Tibial artery (tissue), 4 donors: ENCODE results near the gene ST3GAL6.
A peak's percentile ranks its signal among the peaks of the same experiment; 100 is the strongest.

Experiments used
- DNase-seq, 2 donors: peaks; one replicate each; pipeline ENCODE4 v3.0.0-alpha.2; 2019
- H3K27ac ChIP-seq, 2 donors: fragments of 200-600 bp; sonication (generic) in 1 of 2; 1 replicate in 1 of 2; 2 replicates in 1 of 2; pipeline ENCODE4 v1.5.1; 2018 to 2019; ENCODE audit warnings: mild to moderate bottlenecking in 1 of 2
- H3K27me3 ChIP-seq, 2 donors: fragments of 200-600 bp; sonication (generic) in 1 of 2; one replicate each; pipeline versions ENCODE4 v1.5.1 to v1.6.0; 2016 to 2019
- H3K36me3 ChIP-seq, 3 donors: fragments of 200-600 bp; sonication (generic) in 2 of 3; one replicate each; pipeline ENCODE4 v1.5.1; 2016 to 2019; ENCODE audit warnings: mild to moderate bottlenecking in 2 of 3
- H3K4me1 ChIP-seq, 4 donors: fragments of 200-600 bp; sonication (generic) in 2 of 4; 1 replicate in 3 of 4; 2 replicates in 1 of 4; pipeline ENCODE4 v1.5.1; 2016 to 2019
- H3K4me3 ChIP-seq, 2 donors: fragments of 200-600 bp; sonication (generic) in 1 of 2; 1 replicate in 1 of 2; 2 replicates in 1 of 2; pipeline ENCODE4 v1.5.1; 2018 to 2019; ENCODE audit warnings: mild to moderate bottlenecking in 2 of 2
- H3K9me3 ChIP-seq, 3 donors: fragments of 200-600 bp; sonication (generic) in 1 of 3; one replicate each; pipeline ENCODE4 v1.5.1; 2016 to 2019
- CTCF ChIP-seq, 2 experiments: fragments of 200-600 bp in 1 of 2; fragments of 450-650 bp in 1 of 2; IDR thresholded peaks; one replicate each; pipeline ENCODE4 v1.5.1; 2017 to 2019; ENCODE audit warnings: antibody characterized with exemption in 2 of 2, mild to moderate bottlenecking in 1 of 2, moderate library complexity in 1 of 2
- intact Hi-C: fragments of 100-400 bp; cut with DNase I; formaldehyde crosslinking; loops from one replicate; pipeline ENCODE4 v1.15.0; 2023; ENCODE audit warnings: low total_unique reads

The ST3GAL6 gene

GRCh38 chr3:98796334-98796733 is 33.2 kb downstream of the ST3GAL6 start:
- Histone ChIP-seq H3K27me3 (no peaks in the 10 kb centered on the region), H3K27ac (no peak overlapping the region), H3K4me3 (no peak overlapping the region), H3K9me3 (no peaks in the 10 kb centered on the region), H3K36me3 (peaks cover 3 to 25% (median 12%) of the 10 kb centered on the region in 3 donors), H3K4me1 (no peaks in the 10 kb centered on the region)
- DNase-seq = no peak
- intact Hi-C loops = no loop called here
- TF ChIP-seq CTCF (IDR thresholded peaks at IDR 0.05) = no peak

- intact Hi-C loops = no loop called here
- H3K4me1 ChIP-seq = no peaks in the 10 kb centered on the region
- no peak for DNase-seq
- no peak overlapping the region for H3K27ac ChIP-seq
- no peaks in the 10 kb centered on the region for H3K9me3 ChIP-seq
- no peak for TF ChIP-seq CTCF (IDR thresholded peaks at IDR 0.05)
- H3K27me3 ChIP-seq = no peaks in the 10 kb centered on the region
- peaks cover 3 to 28% (median 12%) of the 10 kb centered on the region in 3 donors for H3K36me3 ChIP-seq
- no peak overlapping the region for H3K4me3 ChIP-seq
Measured at GRCh38 chr3:98797905-98798304, 34.8 kb downstream of the ST3GAL6 start.

GRCh38 chr3:98798820-98799219 is 35.7 kb downstream of the ST3GAL6 start:
- Histone ChIP-seq H3K9me3 (no peaks in the 10 kb centered on the region), H3K27ac (no peak overlapping the region), H3K4me3 (no peak overlapping the region), H3K27me3 (no peaks in the 10 kb centered on the region), H3K36me3 (peaks cover 3 to 28% (median 12%) of the 10 kb centered on the region in 3 donors), H3K4me1 (no peaks in the 10 kb centered on the region)
- peak in 1 of 2 experiments; percentile 15 for TF ChIP-seq CTCF (IDR thresholded peaks at IDR 0.05)
- no peak for DNase-seq
- intact Hi-C loops = no loop called here

- no peaks in the 10 kb centered on the region for H3K9me3 ChIP-seq
- H3K27ac ChIP-seq = no peak overlapping the region
- DNase-seq = no peak
- intact Hi-C loops = no loop called here
- TF ChIP-seq CTCF (IDR thresholded peaks at IDR 0.05) = no peak
- no peak overlapping the region for H3K4me3 ChIP-seq
- H3K4me1 ChIP-seq = no peaks in the 10 kb centered on the region
- peaks cover 3 to 26% (median 12%) of the 10 kb centered on the region in 3 donors for H3K36me3 ChIP-seq
- no peaks in the 10 kb centered on the region for H3K27me3 ChIP-seq
Measured at GRCh38 chr3:98799479-98799878, 36.3 kb downstream of the ST3GAL6 start.

GRCh38 chr3:98800401-98800800 is 37.3 kb downstream of the ST3GAL6 start:
- Histone ChIP-seq H3K4me1 (no peaks in the 10 kb centered on the region), H3K36me3 (peaks cover 5 to 25% (median 10%) of the 10 kb centered on the region in 3 donors), H3K27ac (no peak overlapping the region), H3K4me3 (no peak overlapping the region), H3K9me3 (no peaks in the 10 kb centered on the region), H3K27me3 (no peaks in the 10 kb centered on the region)
- intact Hi-C loops = no loop called here
- no peak for DNase-seq
- no peak for TF ChIP-seq CTCF (IDR thresholded peaks at IDR 0.05)
